Loucy (cell line): ENCODE data around the gene SCYL1.

Source experiments
- CTCF ChIP-seq: fragments of 200-600 bp; sonication (generic); conservative IDR thresholded peaks from 2 replicates; pipeline ENCODE4 v1.5.1; 2014; ENCODE audit warnings: mild to moderate bottlenecking, antibody characterized with exemption, low read length
- EZH2phosphoT487 ChIP-seq: fragments of 200-600 bp; IDR thresholded peaks from 2 replicates; pipeline ENCODE4 v1.6.1; 2018; ENCODE audit warnings: antibody characterized with exemption, mild to moderate bottlenecking, moderate library complexity, borderline replicate concordance

GRCh38 chr11:65489035-65489705, 35.7 kb upstream of the SCYL1 start:
- TF ChIP-seq CTCF (no peak), EZH2phosphoT487 (no peak)
